LNCaP clone FGC (cell line): Measurements from ENCODE around the gene AIFM2.
"Not testable (repeated sequence)": the region's sequence is repeated elsewhere in the genome, so short reads cannot be mapped to it uniquely, and the experiment has no call there.

Experiments used
- DNase-seq: peaks from one replicate; pipeline ENCODE4 v3.0.0-alpha.2; 2011; ENCODE audit warnings: low read depth
- H3K4me3 ChIP-seq: 2 replicates; pipeline ENCODE4 v1.5.1; 2011; ENCODE audit warnings: mild to moderate bottlenecking, low read depth, low read length, control low read depth
- TF ChIP-seq, protein P1 (sequence below): IDR thresholded peaks from 2 replicates; pipeline ENCODE4 v1.5.1; 2012; ENCODE audit warnings: mild to moderate bottlenecking; ENCODE audit not compliant: control insufficient read depth, insufficient read depth; ENCODE audit errors: extremely low read depth

The AIFM2 gene

DNA sequence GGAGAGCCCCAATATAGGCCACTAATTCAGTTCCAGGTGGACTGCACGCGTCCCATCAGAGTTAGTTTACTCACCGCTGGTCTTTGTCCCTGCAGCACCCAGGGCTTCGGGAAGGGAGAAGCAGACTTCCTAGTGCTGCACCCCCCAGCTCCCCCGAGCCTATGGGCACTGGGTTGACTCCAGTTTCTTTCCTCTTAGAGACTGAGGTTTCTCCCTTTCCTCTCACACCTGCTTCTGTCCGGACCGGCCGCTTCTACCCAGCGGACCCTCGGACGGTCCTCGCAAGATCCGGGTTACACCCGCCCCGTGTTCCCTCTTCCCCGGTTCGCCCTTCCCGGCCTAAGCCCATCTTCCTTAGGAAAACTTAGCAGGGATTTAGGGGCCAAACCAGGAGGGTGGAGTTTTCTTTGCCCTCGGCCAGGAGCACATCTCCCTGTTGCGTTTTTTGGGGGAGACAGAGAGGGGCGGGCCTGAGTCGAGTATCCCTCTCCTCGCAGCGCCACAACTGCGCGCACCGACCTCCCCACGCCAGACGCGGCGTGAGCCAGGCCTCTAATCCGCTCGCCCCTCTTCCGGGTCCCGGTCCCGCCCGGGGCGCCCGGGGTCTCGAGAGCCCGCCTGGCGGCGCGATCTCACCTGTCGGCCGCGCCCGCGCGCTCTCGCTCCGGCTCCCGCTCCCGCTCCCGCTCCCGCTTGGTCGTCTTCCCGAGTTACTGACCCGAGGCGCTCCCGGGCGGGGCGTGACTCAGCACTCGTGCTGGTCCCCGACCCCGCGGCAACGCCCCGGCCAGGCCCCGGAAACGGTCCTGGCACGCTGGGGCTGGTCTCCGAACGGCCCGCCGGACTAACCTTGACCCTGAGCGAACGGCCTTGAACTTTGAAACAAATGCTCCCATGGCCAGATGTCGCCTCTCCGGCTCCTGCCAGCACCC, at the start of gene AIFM2:
Gene AIFM2 (minus strand): TSS at position 728 of the 932 bp plus-strand sequence. CDS start 8,741 bp downstream, outside the sequence.
- no peak for DNase-seq
- no peak within 1 kb of the TSS for H3K4me3 ChIP-seq
- TF ChIP-seq, protein P1, sequence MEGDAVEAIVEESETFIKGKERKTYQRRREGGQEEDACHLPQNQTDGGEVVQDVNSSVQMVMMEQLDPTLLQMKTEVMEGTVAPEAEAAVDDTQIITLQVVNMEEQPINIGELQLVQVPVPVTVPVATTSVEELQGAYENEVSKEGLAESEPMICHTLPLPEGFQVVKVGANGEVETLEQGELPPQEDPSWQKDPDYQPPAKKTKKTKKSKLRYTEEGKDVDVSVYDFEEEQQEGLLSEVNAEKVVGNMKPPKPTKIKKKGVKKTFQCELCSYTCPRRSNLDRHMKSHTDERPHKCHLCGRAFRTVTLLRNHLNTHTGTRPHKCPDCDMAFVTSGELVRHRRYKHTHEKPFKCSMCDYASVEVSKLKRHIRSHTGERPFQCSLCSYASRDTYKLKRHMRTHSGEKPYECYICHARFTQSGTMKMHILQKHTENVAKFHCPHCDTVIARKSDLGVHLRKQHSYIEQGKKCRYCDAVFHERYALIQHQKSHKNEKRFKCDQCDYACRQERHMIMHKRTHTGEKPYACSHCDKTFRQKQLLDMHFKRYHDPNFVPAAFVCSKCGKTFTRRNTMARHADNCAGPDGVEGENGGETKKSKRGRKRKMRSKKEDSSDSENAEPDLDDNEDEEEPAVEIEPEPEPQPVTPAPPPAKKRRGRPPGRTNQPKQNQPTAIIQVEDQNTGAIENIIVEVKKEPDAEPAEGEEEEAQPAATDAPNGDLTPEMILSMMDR, result no peak

DNA sequence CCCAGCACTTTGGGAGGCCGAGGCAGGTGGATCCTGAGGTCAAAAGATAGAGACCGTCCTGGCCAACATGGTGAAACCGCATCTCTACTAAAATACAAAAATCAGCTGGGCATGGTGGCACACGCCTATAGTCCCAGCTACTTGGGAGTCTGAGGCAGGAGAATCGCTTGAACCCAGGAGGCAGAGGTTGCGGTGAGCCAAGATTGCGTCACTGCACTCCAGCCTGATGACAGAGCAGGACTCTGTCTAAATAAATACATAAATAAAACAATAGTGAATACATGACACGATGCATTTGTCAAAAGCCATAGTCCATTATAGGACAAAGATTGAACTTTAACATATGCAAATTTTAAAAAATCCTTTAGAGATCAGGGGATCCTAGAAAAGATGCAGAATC, 46.6 kb upstream of the AIFM2 start:
- DNase-seq, result not testable (repeated sequence)

GRCh38 chr10:70178139-70178725, 45.6 kb upstream of the AIFM2 start:
- no peak for DNase-seq
- TF ChIP-seq, protein P1, result no peak
- no peak overlapping the region for H3K4me3 ChIP-seq

More for the DNA sequence above, 46.6 kb upstream of the AIFM2 start:
- not testable (repeated sequence) for H3K4me3 ChIP-seq

GRCh38 chr10:70176441-70176840, 43.8 kb upstream of the AIFM2 start:
- TF ChIP-seq, protein P1, result no peak
- H3K4me3 ChIP-seq, result no peak overlapping the region
- DNase-seq, result no peak

GRCh38 chr10:70175516-70175915, 42.9 kb upstream of the AIFM2 start:
- H3K4me3 ChIP-seq, result no peak overlapping the region
- TF ChIP-seq, protein P1, result no peak
- DNase-seq, result no peak

DNA sequence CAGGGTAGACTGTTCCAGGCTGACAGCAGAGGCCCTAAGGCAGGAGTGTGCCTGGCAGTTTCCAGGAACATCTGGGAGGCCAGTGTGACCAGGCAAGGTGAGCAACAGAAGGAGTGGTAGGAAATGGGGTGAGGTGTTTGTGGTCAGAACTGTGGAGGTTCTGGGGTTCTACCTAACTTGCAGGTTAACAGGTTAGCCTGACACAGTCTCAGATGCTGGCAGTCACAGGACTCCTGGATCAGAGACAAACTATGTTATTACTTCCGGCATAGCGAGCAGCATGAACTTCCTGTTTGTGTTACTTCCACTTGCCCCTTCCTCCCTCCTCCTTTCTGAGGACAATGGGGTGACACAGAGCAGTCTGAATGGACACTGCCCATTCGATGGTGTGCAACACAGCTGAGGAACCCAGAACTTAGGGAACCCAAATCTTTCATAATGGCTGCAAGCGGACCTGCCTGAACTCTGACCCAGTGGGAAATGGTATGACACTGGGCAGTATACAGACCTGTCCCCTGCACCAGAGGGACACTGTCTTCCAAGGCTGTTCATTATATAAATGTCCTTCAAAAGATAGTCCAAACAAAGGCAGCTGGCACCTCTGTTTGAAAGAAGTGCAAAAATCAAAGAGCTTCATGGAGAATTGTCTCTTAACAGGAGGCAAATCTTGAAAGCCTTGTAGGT, 41.6 kb upstream of the AIFM2 start:
- TF ChIP-seq, protein P1, result no peak
- H3K4me3 ChIP-seq, result no peak overlapping the region
- no peak for DNase-seq

- H3K4me3 ChIP-seq, result peak overlapping the region; percentile 97
- DNase-seq, result no peak
- TF ChIP-seq, protein P1, result no peak
Measured at GRCh38 chr10:70169649-70170364, 37.2 kb upstream of the AIFM2 start.
